ENCODE data around the gene GMFB. TPM values are rescaled to one million over a fixed set of nuclear protein-coding genes. Genes with fewer than 3 reads are reported as not detected.

GMFB gene
- total RNA-seq, 1 experiment from 2014 or later, result 53.8 TPM

GRCh38 chr14:54524410-54524809 lies 35.6 kb upstream of the GMFB start:
- Histone ChIP-seq H3K4me2 (ENCODE audit: low read length) (no peak overlapping the region), H3K36me3 (ENCODE audit: control insufficient read depth in 1 of 2, insufficient read depth in 2 of 2, low read length in 2 of 2) (peaks cover 5 to 7% of the 10 kb centered on the region in 2 experiments; a peak in 1 of 4 replicates), H3K27ac (ENCODE audit: low read depth, low read length) (no peak overlapping the region), H3K4me3 (replicated peaks in 1 of 2; ENCODE audit: low read depth in 1 of 2, low read length in 2 of 2) (no peak overlapping the region), H3K27me3 (ENCODE audit: insufficient read depth, low read length) (no peaks in the 10 kb centered on the region), H3K9ac (ENCODE audit: low read length) (no peak overlapping the region), H3K4me1 (ENCODE audit: control insufficient read depth in 1 of 2, insufficient read depth in 2 of 2, low read length in 2 of 2) (no peaks in the 10 kb centered on the region), H4K20me1 (ENCODE audit: insufficient read depth) (no peaks in the 10 kb centered on the region), H3K79me2 (ENCODE audit: insufficient read depth, low read length) (no peaks in the 10 kb centered on the region; the same call in 1 of the 2 replicates), H2AFZ (ENCODE audit: low read depth, low read length, poor library complexity, severe bottlenecking) (no peak overlapping the region), H3K9me2 (ENCODE audit: insufficient read depth) (no peaks in the 10 kb centered on the region), H3K9me3 (ENCODE audit: control insufficient read depth in 1 of 2, insufficient read depth in 1 of 2, low read depth in 1 of 2, low read length in 2 of 2) (no peaks in the 10 kb centered on the region)
- no peak for ATAC-seq
- no TSS peak for BruUV-seq (replicated peaks)
- POLR2A ChIA-PET, result no interaction called here
- DNase-seq (ENCODE audit: low read depth, low spot score), result no peak
- RAD21 ChIA-PET (ENCODE audit: low non-redundant PET in 1 of 2, low total read pairs in 2 of 2, uncharacterized antibody in 2 of 2, unreplicated experiment in 2 of 2), result no interaction called here
- intact Hi-C loops (cut with micrococcal nuclease), result no loop called here
- TF ChIP-seq EZH2 (IDR thresholded peaks at IDR 0.05) (no peak), CEBPB (IDR thresholded peaks at IDR 0.05; ENCODE audit: low read depth) (no peak), ELF1 (IDR thresholded peaks at IDR 0.05; ENCODE audit: borderline replicate concordance, low read depth) (no peak), MAX (IDR thresholded peaks at IDR 0.05) (no peak), POLR2A (IDR thresholded peaks at IDR 0.05; ENCODE audit: borderline replicate concordance, extremely low read depth, insufficient read depth, insufficient read length) (no peak), EGR1 (IDR thresholded peaks at IDR 0.05; ENCODE audit: low read depth) (no peak), CTCF (IDR thresholded peaks at IDR 0.05 in 2 of 3, conservative IDR thresholded peaks at IDR 0.05 in 1 of 3; ENCODE audit: borderline replicate concordance in 1 of 3, insufficient read depth in 1 of 3, low read depth in 2 of 3, low read length in 2 of 3) (no peak), EZH2phosphoT487 (IDR thresholded peaks at IDR 0.05; ENCODE audit: borderline replicate concordance) (no peak), REST (IDR thresholded peaks at IDR 0.05; ENCODE audit: low read depth) (no peak), YY1 (IDR thresholded peaks at IDR 0.05; ENCODE audit: extremely low read depth, insufficient replicate concordance, low read depth, low read length) (no peak), TCF7L2 (IDR thresholded peaks at IDR 0.05; ENCODE audit: borderline replicate concordance, extremely low read depth, insufficient read depth, insufficient read length) (no peak), ZFX (IDR thresholded peaks at IDR 0.05) (no peak), SP1 (IDR thresholded peaks at IDR 0.05; ENCODE audit: low read depth) (no peak), CBX3 (IDR thresholded peaks at IDR 0.05; ENCODE audit: low read depth) (no peak), RAD21 (IDR thresholded peaks at IDR 0.05; ENCODE audit: low read depth) (no peak)
- CTCF ChIA-PET, result no interaction called here
